Right renal cortex interstitium (tissue), 3 donors: ENCODE measurements around the gene MRPS18B. TPM values are rescaled to one million over a fixed set of nuclear protein-coding genes. Genes with fewer than 3 reads are reported as not detected.
A peak's percentile ranks its signal among the peaks of the same experiment; 100 is the strongest.

Experiments used
- DNase-seq, 3 donors: peaks; one replicate each; pipeline ENCODE4 v3.0.0-alpha.2; 2013; ENCODE audit warnings: low read depth in 3 of 3, low spot score in 2 of 3
- polyA plus RNA-seq, 3 donors: library from polyadenylated mRNA; unstranded; fragments of 120-200 nt; gene quantifications; one replicate each; pipeline ENCODE4 v1.2.1, GENCODE V29; 2013; ENCODE audit not compliant: insufficient read length in 3 of 3

The MRPS18B gene
- 10 to 100 TPM; 63.7 to 66.9 (median 65.8) TPM for polyA plus RNA-seq

- peak; percentile 99 to 100 (median 100) for DNase-seq
Observed at GRCh38 chr6:30617565-30618269, at the start of gene MRPS18B. Gene MRPS18B, plus strand, starts transcription at chr6:30617840. Its CDS starts 26 bp downstream, at chr6:30617866.

GRCh38 chr6:30568245-30568644 is 49.4 kb upstream of the MRPS18B start:
- no peak for DNase-seq

GRCh38 chr6:30570263-30570662 is 47.4 kb upstream of the MRPS18B start:
- no peak for DNase-seq

- no peak for DNase-seq
Observed at GRCh38 chr6:30570740-30571074, 46.9 kb upstream of the MRPS18B start.

- peak; percentile 90 to 95 (median 94) for DNase-seq
Observed at GRCh38 chr6:30571075-30571761, 46.4 kb upstream of the MRPS18B start, which contains the start of gene ABCF1. Gene ABCF1, plus strand, starts transcription at chr6:30571442. Its CDS starts 46 bp downstream, at chr6:30571488.

- DNase-seq = no peak
Observed at GRCh38 chr6:30571762-30572082, 45.9 kb upstream of the MRPS18B start.

GRCh38 chr6:30572148-30572547 is 45.5 kb upstream of the MRPS18B start:
- no peak for DNase-seq

- no peak for DNase-seq
Observed at GRCh38 chr6:30573113-30573512, 44.5 kb upstream of the MRPS18B start.

- no peak for DNase-seq
Observed at GRCh38 chr6:30578051-30578450, 39.6 kb upstream of the MRPS18B start.

GRCh38 chr6:30583921-30584320 is 33.7 kb upstream of the MRPS18B start:
- DNase-seq = no peak

- DNase-seq = no peak
Observed at GRCh38 chr6:30589754-30590358, 27.8 kb upstream of the MRPS18B start.

GRCh38 chr6:30590509-30590908 is 27.1 kb upstream of the MRPS18B start:
- no peak for DNase-seq

- no peak for DNase-seq
Observed at GRCh38 chr6:30591008-30591407, 26.6 kb upstream of the MRPS18B start.

GRCh38 chr6:30592287-30592686 is 25.4 kb upstream of the MRPS18B start:
- no peak for DNase-seq

GRCh38 chr6:30597315-30598144 is 20.1 kb upstream of the MRPS18B start:
- DNase-seq = peak in 1 of 3 donors; percentile 70

- no peak for DNase-seq
Observed at GRCh38 chr6:30598912-30599624, 18.6 kb upstream of the MRPS18B start.

GRCh38 chr6:30599625-30600324 is 17.9 kb upstream of the MRPS18B start:
- no peak for DNase-seq

GRCh38 chr6:30600451-30600961 is 17.1 kb upstream of the MRPS18B start:
- no peak for DNase-seq

- DNase-seq = no peak
Observed at GRCh38 chr6:30601436-30601814, 16.2 kb upstream of the MRPS18B start.
